ENCODE measurements around the gene FGFR3. TPM values are rescaled to one million over a fixed set of nuclear protein-coding genes. Genes with fewer than 3 reads are reported as not detected.

Gene FGFR3
- polyA plus RNA-seq, 1 experiment: 0.06 TPM

- H3K4me3 ChIP-seq (ENCODE audit: low read depth, low read length): no peak overlapping the region
- TF ChIP-seq, protein P1, sequence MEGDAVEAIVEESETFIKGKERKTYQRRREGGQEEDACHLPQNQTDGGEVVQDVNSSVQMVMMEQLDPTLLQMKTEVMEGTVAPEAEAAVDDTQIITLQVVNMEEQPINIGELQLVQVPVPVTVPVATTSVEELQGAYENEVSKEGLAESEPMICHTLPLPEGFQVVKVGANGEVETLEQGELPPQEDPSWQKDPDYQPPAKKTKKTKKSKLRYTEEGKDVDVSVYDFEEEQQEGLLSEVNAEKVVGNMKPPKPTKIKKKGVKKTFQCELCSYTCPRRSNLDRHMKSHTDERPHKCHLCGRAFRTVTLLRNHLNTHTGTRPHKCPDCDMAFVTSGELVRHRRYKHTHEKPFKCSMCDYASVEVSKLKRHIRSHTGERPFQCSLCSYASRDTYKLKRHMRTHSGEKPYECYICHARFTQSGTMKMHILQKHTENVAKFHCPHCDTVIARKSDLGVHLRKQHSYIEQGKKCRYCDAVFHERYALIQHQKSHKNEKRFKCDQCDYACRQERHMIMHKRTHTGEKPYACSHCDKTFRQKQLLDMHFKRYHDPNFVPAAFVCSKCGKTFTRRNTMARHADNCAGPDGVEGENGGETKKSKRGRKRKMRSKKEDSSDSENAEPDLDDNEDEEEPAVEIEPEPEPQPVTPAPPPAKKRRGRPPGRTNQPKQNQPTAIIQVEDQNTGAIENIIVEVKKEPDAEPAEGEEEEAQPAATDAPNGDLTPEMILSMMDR (IDR thresholded peaks at IDR 0.05; ENCODE audit: low read depth, low read length): no peak
- POLR2A ChIA-PET: no interaction called here
- no peaks in the 10 kb centered on the region; the same call in 1 of the 2 replicates for H3K9me3 ChIP-seq (ENCODE audit: control insufficient read depth, insufficient read depth, low read length)
- no peaks in the 10 kb centered on the region for H3K27me3 ChIP-seq (ENCODE audit: control insufficient read depth, insufficient read depth, low read length)
- H3K27ac ChIP-seq (ENCODE audit: low read depth, low read length): no peak overlapping the region
- CTCF ChIA-PET: interaction anchor here (0.9 kb wide), 1 partner anchor 10 kb away, joined by 8 read pairs; no protein-coding TSS in a partner anchor
- DNase-seq (ENCODE audit: low read depth, low spot score): no peak
These were observed 37.8 kb upstream of the FGFR3 start for GRCh38 chr4:1755297-1755696.

DNA sequence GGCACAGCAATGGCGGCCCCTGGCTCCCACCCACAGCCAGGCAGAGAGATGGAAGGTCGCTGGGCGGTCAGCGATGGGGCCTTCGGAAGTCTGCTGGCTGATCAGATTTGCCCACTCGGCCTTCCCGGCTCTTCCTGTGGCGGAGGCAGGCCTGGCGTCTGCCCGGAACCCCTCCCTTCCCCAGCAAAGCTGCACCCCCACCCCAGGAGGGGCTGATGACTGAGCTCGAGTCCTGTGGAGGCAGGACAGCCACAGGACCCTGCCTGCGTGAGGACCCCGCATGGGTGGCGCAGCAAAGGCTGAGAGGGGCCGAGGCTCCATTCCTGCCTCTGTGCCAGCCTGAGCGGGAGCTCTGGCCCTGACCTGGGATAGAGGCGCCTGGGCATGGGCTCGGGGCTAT lies 37.0 kb upstream of the FGFR3 start:
- H3K27ac ChIP-seq (ENCODE audit: low read depth, low read length): no peak overlapping the region
- TF ChIP-seq, protein P1 (IDR thresholded peaks at IDR 0.05; ENCODE audit: low read depth, low read length): no peak
- H3K27me3 ChIP-seq (ENCODE audit: control insufficient read depth, insufficient read depth, low read length): no peaks in the 10 kb centered on the region
- no peak for DNase-seq (ENCODE audit: low read depth, low spot score)
- no peak overlapping the region for H3K4me3 ChIP-seq (ENCODE audit: low read depth, low read length)
- ChIA-PET CTCF (interaction anchor here (0.9 kb wide), 1 partner anchor 11 kb away, joined by 8 read pairs; no protein-coding TSS in a partner anchor), POLR2A (no interaction called here)
- H3K9me3 ChIP-seq (ENCODE audit: control insufficient read depth, insufficient read depth, low read length): no peaks in the 10 kb centered on the region; the same call in 1 of the 2 replicates

GRCh38 chr4:1756893-1757779 lies 36.0 kb upstream of the FGFR3 start:
- CTCF ChIA-PET: no interaction called here
- no peaks in the 10 kb centered on the region; the same call in 1 of the 2 replicates for H3K9me3 ChIP-seq (ENCODE audit: control insufficient read depth, insufficient read depth, low read length)
- no peak overlapping the region for H3K27ac ChIP-seq (ENCODE audit: low read depth, low read length)
- TF ChIP-seq, protein P1 (IDR thresholded peaks at IDR 0.05; ENCODE audit: low read depth, low read length): no peak
- DNase-seq (ENCODE audit: low read depth, low spot score): no peak
- POLR2A ChIA-PET: no interaction called here
- H3K4me3 ChIP-seq (ENCODE audit: low read depth, low read length): no peak overlapping the region
- no peaks in the 10 kb centered on the region for H3K27me3 ChIP-seq (ENCODE audit: control insufficient read depth, insufficient read depth, low read length)

DNA sequence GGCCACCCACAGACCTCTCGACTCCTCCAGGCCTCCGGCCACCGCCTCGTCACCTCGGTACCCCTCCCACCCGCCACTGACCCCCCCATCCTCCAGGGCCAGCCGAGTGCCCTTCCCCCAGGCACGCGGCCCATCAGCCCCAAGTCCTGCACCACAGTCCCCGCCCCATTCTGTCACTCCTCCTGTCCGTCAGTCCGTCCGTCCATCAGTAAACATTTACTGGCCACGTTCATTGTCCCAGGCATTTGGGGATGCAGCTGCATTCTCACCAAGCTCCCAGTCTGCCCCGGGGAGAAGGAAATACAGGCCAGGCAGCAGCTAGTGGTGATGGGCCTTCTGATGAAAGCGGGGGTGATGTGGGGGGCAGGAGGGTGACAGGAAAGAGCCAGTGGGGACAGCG lies 35.3 kb upstream of the FGFR3 start:
- no peak overlapping the region for H3K27ac ChIP-seq (ENCODE audit: low read depth, low read length)
- ChIA-PET POLR2A (no interaction called here), CTCF (interaction anchor here (2.0 kb wide), 1 partner anchor 10 kb away, joined by 5 read pairs; no protein-coding TSS in a partner anchor)
- H3K9me3 ChIP-seq (ENCODE audit: control insufficient read depth, insufficient read depth, low read length): no peaks in the 10 kb centered on the region; the same call in 1 of the 2 replicates
- TF ChIP-seq, protein P1 (IDR thresholded peaks at IDR 0.05; ENCODE audit: low read depth, low read length): no peak
- no peaks in the 10 kb centered on the region for H3K27me3 ChIP-seq (ENCODE audit: control insufficient read depth, insufficient read depth, low read length)
- DNase-seq (ENCODE audit: low read depth, low spot score): no peak
- H3K4me3 ChIP-seq (ENCODE audit: low read depth, low read length): no peak overlapping the region

Data from AG04450 (cell line).